ENCODE results near the gene CHRNB4.

DNA sequence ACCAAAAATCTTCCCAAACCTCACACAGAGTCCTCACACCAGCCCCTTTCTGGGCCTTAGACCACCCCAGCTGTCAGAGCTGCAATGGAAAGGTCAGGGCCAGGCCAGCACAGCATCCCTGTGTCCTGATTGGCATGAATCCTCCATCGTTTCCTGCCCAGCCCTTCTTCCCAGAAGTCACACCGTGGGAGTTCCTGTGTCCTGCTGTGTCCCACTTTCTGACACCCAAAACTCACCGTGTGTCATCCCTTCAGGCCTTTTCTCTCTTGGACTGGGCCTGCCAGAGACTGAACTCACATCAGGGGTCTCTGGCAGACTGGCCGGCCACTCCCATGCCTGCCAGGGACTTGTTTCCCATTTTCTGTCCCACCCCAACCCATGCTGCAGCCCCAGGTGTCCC, 32.5 kb upstream of the CHRNB4 start:
- TF ChIP-seq, protein P1, sequence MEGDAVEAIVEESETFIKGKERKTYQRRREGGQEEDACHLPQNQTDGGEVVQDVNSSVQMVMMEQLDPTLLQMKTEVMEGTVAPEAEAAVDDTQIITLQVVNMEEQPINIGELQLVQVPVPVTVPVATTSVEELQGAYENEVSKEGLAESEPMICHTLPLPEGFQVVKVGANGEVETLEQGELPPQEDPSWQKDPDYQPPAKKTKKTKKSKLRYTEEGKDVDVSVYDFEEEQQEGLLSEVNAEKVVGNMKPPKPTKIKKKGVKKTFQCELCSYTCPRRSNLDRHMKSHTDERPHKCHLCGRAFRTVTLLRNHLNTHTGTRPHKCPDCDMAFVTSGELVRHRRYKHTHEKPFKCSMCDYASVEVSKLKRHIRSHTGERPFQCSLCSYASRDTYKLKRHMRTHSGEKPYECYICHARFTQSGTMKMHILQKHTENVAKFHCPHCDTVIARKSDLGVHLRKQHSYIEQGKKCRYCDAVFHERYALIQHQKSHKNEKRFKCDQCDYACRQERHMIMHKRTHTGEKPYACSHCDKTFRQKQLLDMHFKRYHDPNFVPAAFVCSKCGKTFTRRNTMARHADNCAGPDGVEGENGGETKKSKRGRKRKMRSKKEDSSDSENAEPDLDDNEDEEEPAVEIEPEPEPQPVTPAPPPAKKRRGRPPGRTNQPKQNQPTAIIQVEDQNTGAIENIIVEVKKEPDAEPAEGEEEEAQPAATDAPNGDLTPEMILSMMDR (IDR thresholded peaks at IDR 0.05) = no peak
- no peak for TF ChIP-seq POLR2A (IDR thresholded peaks at IDR 0.05)
